OCI-LY3 (cell line): Measurements from ENCODE around the gene ZNF438.

Source experiments
- CTCF ChIP-seq: fragments of 200-600, 300-600 bp; sonication (generic); IDR thresholded peaks from 2 replicates; pipeline ENCODE4 v1.5.1; 2014; ENCODE audit warnings: antibody characterized with exemption, low read length, low read depth
- EZH2phosphoT487 ChIP-seq: fragments of 200-600 bp; shearing (Covaris generic); IDR thresholded peaks from 2 replicates; pipeline ENCODE4 v1.6.1; 2018; ENCODE audit warnings: antibody characterized with exemption, mixed run types, low read depth

GRCh38 chr10:30803058-30803457 is 228.6 kb downstream of the ZNF438 start:
- no peak for TF ChIP-seq CTCF
- no peak for TF ChIP-seq EZH2phosphoT487
